BLaER1 (cell line): ENCODE results near the gene TENM4.
A peak's percentile ranks its signal among the peaks of the same experiment; 100 is the strongest.

Source experiments
- H3K27ac ChIP-seq: shearing (Covaris generic); formaldehyde crosslinking; 2 replicates; pipeline ENCODE4 v1.8.1; 2022
- H3K27me3 ChIP-seq: shearing (Covaris generic); formaldehyde crosslinking; 2 replicates; pipeline ENCODE4 v1.8.1; 2022
- H3K36me3 ChIP-seq: shearing (Covaris generic); formaldehyde crosslinking; 2 replicates; pipeline ENCODE4 v1.8.1; 2022
- H3K4me1 ChIP-seq: shearing (Covaris generic); formaldehyde crosslinking; 2 replicates; pipeline ENCODE4 v1.8.1; 2022
- H3K4me2 ChIP-seq: shearing (Covaris generic); formaldehyde crosslinking; 2 replicates; pipeline ENCODE4 v1.8.1; 2022
- H3K4me3 ChIP-seq: shearing (Covaris generic); formaldehyde crosslinking; 2 replicates; pipeline ENCODE4 v1.8.1; 2022
- H3K9ac ChIP-seq: shearing (Covaris generic); formaldehyde crosslinking; 2 replicates; pipeline ENCODE4 v1.8.1; 2022
- H3K9me3 ChIP-seq: shearing (Covaris generic); formaldehyde crosslinking; 2 replicates; pipeline ENCODE4 v1.8.1; 2022
- H4K20me1 ChIP-seq: shearing (Covaris generic); formaldehyde crosslinking; 2 replicates; pipeline ENCODE4 v1.8.1; 2022
- Cebpa-rat ChIP-seq: shearing (Covaris generic); IDR thresholded peaks from 2 replicates; pipeline ENCODE4 v1.8.1; 2022

TENM4 gene

DNA sequence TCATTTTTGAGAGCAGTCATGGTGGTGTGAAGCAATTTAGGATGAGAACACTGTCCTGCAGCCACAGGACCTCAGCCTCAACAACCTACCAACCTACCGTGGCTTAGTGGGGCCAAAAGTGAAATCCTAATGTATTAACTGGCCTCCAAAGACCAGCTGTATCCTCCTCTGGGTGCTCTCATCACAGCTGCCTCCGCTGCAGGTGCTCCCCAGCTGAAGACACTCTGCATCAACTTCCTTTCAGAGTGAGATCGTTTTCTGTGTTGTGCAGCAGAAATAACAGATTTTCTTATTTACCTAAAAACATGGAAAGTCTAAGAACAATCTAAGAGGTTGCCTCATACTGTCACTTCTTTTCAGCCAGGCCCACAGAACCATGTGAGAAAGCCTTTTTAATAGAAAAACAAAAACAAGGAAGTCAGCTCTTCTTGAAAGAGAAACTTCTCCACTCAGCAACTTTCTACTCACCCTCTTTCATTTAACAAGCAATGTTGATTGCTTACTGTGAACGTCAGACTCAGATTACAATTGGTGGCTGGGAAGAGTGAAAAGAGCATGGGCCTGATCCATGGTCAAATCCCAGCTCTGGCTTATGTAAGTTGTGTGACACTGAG, 136.1 kb downstream of the TENM4 start:
- peaks cover 7% of the 10 kb centered on the region; the same call in 1 of the 2 replicates for H3K9me3 ChIP-seq
- H3K9ac ChIP-seq: peak overlapping the region; percentile 61
- TF ChIP-seq Cebpa-rat: no peak
- peaks cover 79% of the 10 kb centered on the region for H3K4me1 ChIP-seq
- H3K4me3 ChIP-seq: peak overlapping the region; percentile 12
- 0 out of 2 replicates have a peak, but pooled peaks cover 3% of the 10 kb centered on the region for H3K36me3 ChIP-seq
- H3K27ac ChIP-seq: peak overlapping the region; percentile 92
- H3K4me2 ChIP-seq: peak overlapping the region; percentile 69
- no peaks in the 10 kb centered on the region for H4K20me1 ChIP-seq
- no peaks in the 10 kb centered on the region for H3K27me3 ChIP-seq

DNA sequence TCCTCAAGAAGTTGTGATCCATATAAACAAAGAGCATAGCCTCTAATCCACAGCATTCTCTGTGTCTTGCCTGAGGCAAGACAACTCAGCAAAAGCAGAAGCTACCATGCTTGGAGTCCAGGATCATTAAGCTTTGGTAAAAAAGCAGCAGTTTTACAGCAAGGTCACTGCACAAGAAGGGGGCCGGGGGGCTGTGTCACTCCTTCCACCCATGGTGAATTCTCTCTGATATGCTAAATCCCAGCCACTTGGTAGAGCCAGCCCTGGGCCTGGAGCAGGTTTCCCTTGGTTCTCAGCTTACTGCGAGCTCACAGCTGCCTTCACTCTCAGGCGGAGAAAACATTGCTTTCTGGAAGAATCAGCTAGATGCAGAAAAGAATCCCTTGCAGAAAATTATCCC, 144.7 kb downstream of the TENM4 start:
- Histone ChIP-seq H3K4me3 (no peak overlapping the region), H3K27me3 (no peaks in the 10 kb centered on the region), H3K9ac (no peak overlapping the region), H3K4me2 (no peak overlapping the region), H3K4me1 (no peaks in the 10 kb centered on the region), H3K9me3 (no peaks in the 10 kb centered on the region), H3K36me3 (peaks cover 44% of the 10 kb centered on the region), H4K20me1 (no peaks in the 10 kb centered on the region), H3K27ac (no peak overlapping the region)
- no peak for TF ChIP-seq Cebpa-rat

- Histone ChIP-seq H3K4me3 (no peak overlapping the region), H3K4me2 (no peak overlapping the region), H3K27me3 (no peaks in the 10 kb centered on the region), H4K20me1 (no peaks in the 10 kb centered on the region), H3K36me3 (peaks cover 44% of the 10 kb centered on the region), H3K27ac (no peak overlapping the region), H3K9ac (no peak overlapping the region), H3K9me3 (no peaks in the 10 kb centered on the region), H3K4me1 (no peaks in the 10 kb centered on the region)
- TF ChIP-seq Cebpa-rat: no peak
Observed at GRCh38 chr11:79294845-79295731, 145.7 kb downstream of the TENM4 start.

GRCh38 chr11:79291948-79292347, 148.9 kb downstream of the TENM4 start:
- H3K4me2 ChIP-seq: no peak overlapping the region
- H3K4me3 ChIP-seq: no peak overlapping the region
- H4K20me1 ChIP-seq: no peaks in the 10 kb centered on the region
- H3K36me3 ChIP-seq: peaks cover 45% of the 10 kb centered on the region
- H3K4me1 ChIP-seq: no peaks in the 10 kb centered on the region
- no peaks in the 10 kb centered on the region for H3K27me3 ChIP-seq
- TF ChIP-seq Cebpa-rat: no peak
- H3K27ac ChIP-seq: no peak overlapping the region
- H3K9ac ChIP-seq: no peak overlapping the region
- H3K9me3 ChIP-seq: no peaks in the 10 kb centered on the region

DNA sequence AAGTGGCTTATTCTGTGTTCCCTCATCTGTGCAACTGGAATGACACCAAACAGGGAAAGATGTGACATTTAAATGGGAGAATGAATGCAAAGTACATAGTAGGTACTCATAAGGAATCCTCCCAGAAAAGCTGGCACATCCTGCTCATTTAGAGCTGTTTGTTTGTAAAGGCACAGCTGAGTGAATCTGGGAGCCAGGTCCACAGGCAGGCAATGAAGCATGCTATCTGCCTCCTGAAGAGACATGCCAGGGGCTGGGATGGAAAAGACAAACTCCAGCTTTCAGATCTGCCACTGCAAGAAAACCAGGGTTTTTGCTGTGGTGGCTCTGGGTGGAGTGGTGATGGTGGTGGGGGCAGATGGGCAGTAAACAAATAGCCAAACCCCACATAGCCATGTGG, 150.1 kb downstream of the TENM4 start:
- no peaks in the 10 kb centered on the region for H4K20me1 ChIP-seq
- H3K4me1 ChIP-seq: no peaks in the 10 kb centered on the region
- no peaks in the 10 kb centered on the region for H3K9me3 ChIP-seq
- peaks cover 39% of the 10 kb centered on the region for H3K36me3 ChIP-seq
- no peak overlapping the region for H3K4me3 ChIP-seq
- no peak for TF ChIP-seq Cebpa-rat
- H3K27me3 ChIP-seq: no peaks in the 10 kb centered on the region
- no peak overlapping the region for H3K27ac ChIP-seq
- H3K9ac ChIP-seq: no peak overlapping the region
- no peak overlapping the region for H3K4me2 ChIP-seq

GRCh38 chr11:79287952-79288351, 152.9 kb downstream of the TENM4 start:
- Histone ChIP-seq H4K20me1 (no peaks in the 10 kb centered on the region), H3K4me3 (no peak overlapping the region), H3K9ac (no peak overlapping the region), H3K4me1 (no peaks in the 10 kb centered on the region), H3K36me3 (peaks cover 18% of the 10 kb centered on the region; the same call in 1 of the 2 replicates), H3K4me2 (no peak overlapping the region), H3K9me3 (peaks cover 6% of the 10 kb centered on the region), H3K27ac (no peak overlapping the region), H3K27me3 (no peaks in the 10 kb centered on the region)
- no peak for TF ChIP-seq Cebpa-rat

GRCh38 chr11:79285756-79286155, 155.1 kb downstream of the TENM4 start:
- Histone ChIP-seq H3K9ac (no peak overlapping the region), H4K20me1 (no peaks in the 10 kb centered on the region), H3K27ac (no peak overlapping the region), H3K4me3 (no peak overlapping the region), H3K4me1 (no peaks in the 10 kb centered on the region), H3K9me3 (peaks cover 15% of the 10 kb centered on the region), H3K4me2 (no peak overlapping the region), H3K27me3 (no peaks in the 10 kb centered on the region), H3K36me3 (peaks cover 19% of the 10 kb centered on the region)
- no peak for TF ChIP-seq Cebpa-rat

GRCh38 chr11:79276736-79277325, 164.0 kb downstream of the TENM4 start:
- Histone ChIP-seq H3K9me3 (no peaks in the 10 kb centered on the region), H3K27me3 (no peaks in the 10 kb centered on the region), H4K20me1 (no peaks in the 10 kb centered on the region), H3K27ac (peak overlapping the region; percentile 43), H3K36me3 (peaks cover 17% of the 10 kb centered on the region; the same call in 1 of the 2 replicates), H3K4me2 (peak overlapping the region; percentile 54), H3K4me1 (peaks cover 31% of the 10 kb centered on the region), H3K9ac (no peak overlapping the region), H3K4me3 (no peak overlapping the region)
- no peak for TF ChIP-seq Cebpa-rat

DNA sequence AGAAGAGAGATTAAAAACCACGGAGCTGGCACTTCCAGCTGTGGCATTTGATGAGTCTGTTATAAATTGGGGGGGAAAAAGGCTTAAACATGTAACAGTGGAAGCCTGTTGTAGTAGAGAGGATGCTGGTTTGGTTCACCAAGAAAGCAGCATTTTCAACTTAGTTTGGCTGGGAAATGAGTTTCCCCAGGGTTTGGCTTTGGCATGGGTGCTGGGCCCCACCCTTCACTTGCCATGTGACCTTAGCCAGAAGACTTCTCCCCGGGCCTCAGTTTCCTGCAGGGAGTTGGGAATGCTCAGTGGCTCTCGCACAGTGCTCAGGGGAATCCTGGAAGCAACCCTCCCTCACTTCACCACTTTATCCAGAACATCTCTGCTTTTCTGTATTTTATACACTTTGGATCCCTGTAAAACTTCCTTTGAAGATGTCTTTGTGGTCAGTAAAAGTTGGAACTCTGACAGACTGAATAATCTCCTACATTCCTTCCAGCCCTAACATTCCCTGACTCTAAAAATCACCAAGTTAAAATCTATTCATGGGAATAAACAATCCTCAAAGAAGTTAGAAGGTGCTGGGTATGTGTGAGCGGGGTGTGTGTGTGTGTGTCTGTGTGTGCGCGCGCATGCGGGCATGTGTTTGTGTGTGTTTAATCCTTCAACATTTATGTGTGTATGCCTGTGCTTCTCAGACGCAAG, 166.0 kb downstream of the TENM4 start:
- peaks cover 12% of the 10 kb centered on the region; the same call in 1 of the 2 replicates for H3K36me3 ChIP-seq
- H3K27ac ChIP-seq: no peak overlapping the region
- no peak overlapping the region for H3K4me3 ChIP-seq
- H3K4me2 ChIP-seq: no peak overlapping the region
- no peak for TF ChIP-seq Cebpa-rat
- no peaks in the 10 kb centered on the region for H4K20me1 ChIP-seq
- H3K9ac ChIP-seq: no peak overlapping the region
- H3K9me3 ChIP-seq: no peaks in the 10 kb centered on the region
- peaks cover 37% of the 10 kb centered on the region for H3K4me1 ChIP-seq
- no peaks in the 10 kb centered on the region for H3K27me3 ChIP-seq
